HG03378 (cell line): ENCODE measurements around the gene GRM1.

Experiments
- ATAC-seq: cut with Tn5 transposase; IDR thresholded peaks from one replicate; pipeline ENCODE4 v1.9.1; 2021; ENCODE audit warnings: mild to moderate bottlenecking, moderate library complexity; ENCODE audit not compliant: unreplicated experiment

Gene GRM1

GRCh38 chr6:146310628-146311027 is 281.8 kb downstream of the GRM1 start:
- ATAC-seq, result no peak

DNA sequence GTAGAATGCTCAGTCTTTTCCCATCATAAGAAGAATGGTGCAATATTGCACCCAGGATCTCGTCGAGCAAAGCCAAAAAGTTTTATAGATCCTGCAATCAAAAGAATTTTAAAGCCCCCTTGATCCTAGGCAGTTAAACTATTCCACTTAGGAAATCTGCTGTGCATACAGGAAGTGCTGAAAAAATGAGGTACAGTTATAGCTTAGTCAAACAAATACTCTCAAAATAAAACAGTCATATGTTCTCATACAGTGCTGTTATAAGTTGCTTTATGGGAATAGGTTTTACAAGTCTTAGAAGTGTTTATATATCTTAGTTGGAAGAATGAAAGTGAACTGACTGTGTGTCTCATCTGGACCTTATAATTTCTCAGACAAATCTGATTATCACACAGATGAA is 282.2 kb downstream of the GRM1 start:
- ATAC-seq, result no peak

- no peak for ATAC-seq
These were observed 283.7 kb downstream of the GRM1 start for GRCh38 chr6:146312608-146313007.

GRCh38 chr6:146315381-146316174 is 286.7 kb downstream of the GRM1 start:
- no peak for ATAC-seq

DNA sequence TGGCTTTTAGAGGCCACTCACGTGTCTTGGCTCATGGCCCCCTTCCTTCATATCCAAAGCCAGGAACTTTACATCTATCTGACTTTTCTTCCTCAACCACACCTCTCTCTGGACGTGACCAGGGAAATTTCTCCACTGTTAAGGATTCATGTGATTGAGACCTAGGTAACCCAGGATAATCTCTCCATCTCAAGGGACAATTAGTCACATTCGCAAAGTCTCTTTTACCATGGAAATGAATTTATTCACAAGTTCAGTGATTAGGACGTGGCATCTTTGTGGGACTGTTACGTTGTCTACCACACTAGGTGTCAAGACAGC is 287.3 kb downstream of the GRM1 start:
- no peak for ATAC-seq

GRCh38 chr6:146331013-146331412 is 302.2 kb downstream of the GRM1 start:
- no peak for ATAC-seq

DNA sequence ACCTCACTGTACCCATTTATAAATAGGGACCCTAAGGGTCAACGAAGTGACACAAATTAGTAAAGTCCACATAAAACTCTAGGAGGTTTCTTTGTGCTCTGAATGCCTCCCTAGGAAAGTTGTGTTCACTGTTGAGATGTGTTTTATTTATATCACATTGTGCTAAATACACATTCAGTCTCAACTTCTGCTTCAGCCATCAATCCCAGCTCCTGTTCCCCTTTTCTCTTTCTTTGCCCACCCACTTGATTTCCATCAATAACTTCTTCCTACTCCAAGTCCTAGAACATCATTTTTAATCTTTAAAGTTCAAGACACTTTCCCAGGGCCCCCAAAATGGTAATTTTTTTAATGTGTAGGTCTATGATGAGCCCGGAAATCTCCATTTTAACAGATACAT is 306.5 kb downstream of the GRM1 start:
- no peak for ATAC-seq

DNA sequence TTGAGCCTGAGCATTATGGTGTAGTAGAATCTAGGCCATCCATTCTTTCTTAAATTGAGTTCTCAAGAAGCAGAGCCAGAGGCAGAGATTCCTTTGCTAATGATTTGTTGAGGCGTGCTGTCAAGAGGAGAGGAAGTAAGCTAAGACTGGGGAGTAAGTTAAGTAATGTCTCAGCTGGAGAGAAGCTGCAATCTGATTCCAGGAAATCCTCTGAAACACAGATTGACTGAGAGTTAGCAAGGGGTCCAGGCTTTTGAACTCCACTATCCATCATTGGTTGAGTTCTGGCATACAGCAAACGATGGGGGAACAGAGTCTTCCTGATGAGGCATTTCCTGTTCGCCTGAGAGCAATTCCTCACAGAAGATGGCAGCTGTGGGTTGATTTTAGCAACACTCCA is 307.3 kb downstream of the GRM1 start:
- no peak for ATAC-seq

DNA sequence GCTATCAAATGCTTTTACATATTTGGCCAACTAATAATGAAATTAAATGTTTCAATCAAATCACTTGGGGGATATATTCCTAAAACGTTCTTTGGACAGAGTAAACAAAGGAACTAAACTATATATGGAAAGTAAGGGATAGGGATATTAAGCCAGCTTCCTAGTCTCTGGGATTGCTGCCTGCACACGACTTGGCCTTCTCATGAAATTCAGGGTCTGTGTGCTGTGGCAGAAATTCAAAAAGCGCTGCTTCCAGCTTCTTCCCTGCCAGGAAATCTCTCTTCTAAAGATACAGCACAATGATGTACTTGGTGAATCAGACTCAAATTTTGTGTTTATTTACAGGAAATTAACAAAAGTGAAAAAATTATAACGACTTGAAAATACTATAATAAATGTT is 308.5 kb downstream of the GRM1 start:
- no peak for ATAC-seq

- no peak for ATAC-seq
These were observed 310.9 kb downstream of the GRM1 start for GRCh38 chr6:146339716-146340115.

- no peak for ATAC-seq
These were observed 312.8 kb downstream of the GRM1 start for GRCh38 chr6:146341493-146342230.

DNA sequence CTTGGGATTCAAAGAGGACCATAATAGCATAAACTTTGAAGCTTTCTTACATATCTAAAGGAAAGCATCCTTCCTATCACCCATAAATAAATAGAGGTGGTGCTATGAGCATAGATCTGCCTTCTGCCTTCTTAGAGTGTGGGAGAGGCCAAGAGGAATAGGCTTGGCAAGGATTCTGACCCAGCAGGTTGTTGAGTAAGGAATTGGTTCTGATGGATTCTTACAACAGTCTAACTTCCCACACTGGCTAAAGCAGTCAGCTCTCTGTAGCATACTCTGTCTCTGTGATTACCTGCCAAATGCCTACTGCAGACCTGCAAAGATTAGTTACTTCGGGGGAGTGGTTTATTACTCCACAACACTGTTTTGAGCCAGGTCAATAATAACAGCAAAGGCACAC is 316.7 kb downstream of the GRM1 start:
- ATAC-seq, result no peak

- no peak for ATAC-seq
These were observed 318.2 kb downstream of the GRM1 start for GRCh38 chr6:146347090-146347489.

DNA sequence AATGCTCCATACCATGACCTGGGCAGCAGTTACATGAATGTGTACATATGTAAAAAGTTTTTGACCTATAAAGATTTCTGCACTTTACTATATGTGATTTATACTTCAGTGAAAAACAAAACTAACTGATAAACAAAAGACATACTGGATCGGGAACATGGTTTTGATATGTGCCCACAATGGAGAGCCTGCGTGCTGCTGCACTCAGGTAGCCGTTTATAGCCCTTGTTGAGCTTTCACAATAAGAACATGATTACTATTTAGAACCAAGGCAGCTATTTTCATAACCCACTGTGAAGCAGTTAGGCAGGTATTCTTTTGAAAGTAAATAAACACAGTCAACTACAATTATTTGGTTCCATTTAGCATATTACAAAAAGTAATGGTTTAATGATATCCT is 318.8 kb downstream of the GRM1 start:
- no peak for ATAC-seq

DNA sequence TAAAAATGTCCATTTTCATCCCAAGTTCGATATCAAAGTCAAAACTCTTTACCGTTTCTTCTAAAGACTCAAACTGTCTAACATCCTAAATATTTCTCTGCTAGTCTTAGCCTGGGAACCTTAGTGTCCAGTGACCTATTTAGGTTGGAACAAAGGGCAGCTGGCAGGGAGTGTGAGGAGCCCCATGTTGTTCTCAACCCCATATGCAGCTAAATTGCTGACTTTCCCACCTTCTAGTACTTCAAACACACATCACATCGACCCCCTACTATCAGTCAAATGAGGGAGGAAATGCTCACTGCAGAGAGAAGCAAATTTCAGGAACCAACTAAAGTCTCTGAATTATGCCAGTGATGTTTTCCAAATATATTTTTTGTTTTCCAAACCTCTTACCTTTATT is 322.2 kb downstream of the GRM1 start:
- no peak for ATAC-seq

- ATAC-seq, result no peak
These were observed 323.3 kb downstream of the GRM1 start for GRCh38 chr6:146352163-146352562.

DNA sequence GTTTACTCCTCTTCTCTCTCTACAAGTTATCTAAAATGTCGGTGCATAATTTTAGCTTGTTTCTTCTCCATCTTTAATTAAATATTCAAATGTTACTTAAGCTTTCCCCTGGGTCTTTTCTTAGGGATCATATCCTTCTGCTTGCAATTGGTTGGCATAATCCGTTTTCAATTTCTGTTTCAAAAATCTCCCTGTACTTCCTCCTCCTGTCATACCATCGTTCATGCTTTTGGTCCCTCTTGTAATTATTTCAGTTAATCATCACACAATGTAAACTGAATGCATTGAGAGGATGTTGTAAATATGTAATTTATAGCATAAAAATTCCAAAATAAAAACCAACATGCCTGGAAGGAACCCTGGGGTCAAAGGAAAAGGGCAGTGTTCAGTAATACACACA is 325.6 kb downstream of the GRM1 start:
- ATAC-seq, result no peak

- no peak for ATAC-seq
These were observed 326.7 kb downstream of the GRM1 start for GRCh38 chr6:146355521-146356100.

GRCh38 chr6:146357578-146358430 is 328.9 kb downstream of the GRM1 start:
- ATAC-seq, result peak; percentile 70

DNA sequence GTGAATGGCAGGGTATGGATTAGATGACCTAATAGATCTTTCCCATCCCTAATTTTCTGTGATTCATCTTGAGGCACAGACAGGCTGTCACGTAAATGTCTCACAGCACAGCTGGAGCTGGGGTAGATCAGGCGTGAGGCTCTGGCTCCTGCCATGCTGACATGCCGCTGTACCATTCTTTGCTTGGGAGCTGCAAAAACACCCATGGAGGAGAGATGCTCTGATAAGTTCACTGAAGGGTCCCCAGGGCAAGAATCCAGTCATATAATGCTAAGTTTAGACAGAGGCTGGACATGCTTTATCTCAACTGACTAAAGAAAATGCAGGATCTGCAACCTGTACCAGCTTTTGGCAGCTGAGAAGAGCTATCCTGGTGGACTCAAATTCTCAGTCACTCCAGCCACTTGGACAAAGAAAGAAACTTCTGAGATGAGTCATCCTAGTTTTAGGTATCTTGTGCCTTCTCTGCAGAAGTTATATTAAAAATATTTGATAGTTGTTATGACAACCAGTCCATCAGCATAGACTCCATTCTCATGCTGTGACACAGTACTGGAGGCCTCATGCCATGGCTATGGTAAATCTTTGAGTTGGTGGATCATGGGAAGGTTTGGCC is 329.7 kb downstream of the GRM1 start:
- no peak for ATAC-seq

GRCh38 chr6:146359131-146359530 is 330.3 kb downstream of the GRM1 start:
- no peak for ATAC-seq
